Activated CD8-positive, alpha-beta memory T cell treated with anti-CD3 and anti-CD28 coated beads, Interleukin-2, amount 50 U/mL, for 1 hour (primary cell): ENCODE results near the gene ADAM33.

Experiments
- DNase-seq: peaks from one replicate; pipeline ENCODE4 v3.0.0-alpha.2; 2020; ENCODE audit errors: extremely low read depth

The ADAM33 gene

DNA sequence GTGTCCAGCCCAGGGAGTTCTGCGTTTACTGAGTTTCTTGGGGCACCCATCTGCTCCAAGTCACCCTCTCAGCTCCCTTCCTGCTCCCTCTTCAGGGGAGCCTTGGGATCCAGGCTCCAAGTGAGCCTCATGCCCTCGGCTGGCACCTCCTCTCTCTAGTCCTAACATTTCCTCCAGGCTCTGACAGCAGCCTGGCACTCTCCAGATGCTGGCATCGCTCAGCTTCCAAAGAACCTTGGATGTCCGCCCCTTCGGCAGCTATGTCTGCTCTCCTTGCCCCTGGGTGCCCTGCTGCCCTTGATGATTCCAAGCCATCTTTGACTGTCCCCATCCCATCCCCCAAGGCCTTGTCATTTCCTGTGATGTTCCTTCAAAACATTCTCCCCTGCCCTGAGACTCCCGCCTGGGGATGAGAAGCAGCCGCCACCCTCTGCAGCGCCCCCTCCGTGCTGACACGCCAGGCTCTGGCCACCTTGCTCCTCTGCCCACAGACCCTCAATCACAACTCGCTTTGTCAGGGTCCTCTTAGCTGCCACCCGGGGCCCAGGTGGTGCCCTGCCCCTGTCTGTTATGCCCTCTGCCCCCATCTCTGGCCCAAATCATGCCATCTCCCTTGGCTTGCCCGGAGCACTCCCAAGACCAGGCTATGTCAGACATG is 12.0 kb downstream of the ADAM33 start:
- DNase-seq, result no peak

DNA sequence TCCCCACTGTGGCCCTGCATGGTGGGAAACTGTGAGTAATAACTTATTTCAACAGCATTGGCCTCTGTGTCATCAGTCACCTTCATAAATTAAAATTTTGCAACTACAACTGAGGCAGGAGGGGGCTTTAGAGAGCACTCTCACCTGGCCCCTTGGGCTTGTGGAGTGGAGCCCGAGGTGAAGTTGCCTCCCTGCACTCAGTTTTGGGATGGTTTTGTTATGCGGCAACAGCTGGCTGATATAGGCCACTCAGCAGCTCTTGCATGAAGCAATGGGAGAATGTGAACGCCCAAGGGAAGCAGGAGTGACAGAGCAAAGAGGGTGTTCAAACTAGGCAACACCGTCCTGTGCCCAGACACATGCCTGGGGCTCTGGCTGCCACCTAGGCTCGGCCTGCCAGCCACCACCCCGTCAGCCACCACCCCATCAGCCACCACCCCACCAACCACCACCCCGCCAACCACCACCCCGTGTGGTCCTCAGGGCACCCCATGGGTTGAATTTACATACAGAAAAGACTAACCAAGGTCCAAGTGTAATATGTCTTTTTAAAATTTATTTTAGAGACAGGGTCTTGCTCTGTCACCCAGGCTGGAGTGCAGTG is 14.3 kb downstream of the ADAM33 start:
- no peak for DNase-seq

DNA sequence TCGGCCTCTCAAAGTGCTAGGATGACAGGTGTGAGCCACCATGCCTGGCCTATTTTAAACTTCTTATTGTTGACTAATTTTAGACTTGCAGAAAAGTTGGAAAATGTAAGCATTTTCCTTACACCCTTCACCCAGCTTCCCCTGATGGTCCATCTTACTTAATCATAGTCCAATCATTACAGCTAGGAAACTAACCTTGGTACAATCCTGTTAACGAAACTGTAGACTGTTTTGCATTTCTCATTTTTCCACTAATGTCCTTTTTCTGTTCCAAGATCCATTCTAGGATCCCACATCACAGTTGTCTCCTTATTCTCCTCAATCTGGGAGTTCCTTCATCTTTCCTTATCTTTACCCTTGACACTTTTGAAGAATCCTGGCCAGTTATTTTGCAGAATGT is 18.0 kb downstream of the ADAM33 start:
- DNase-seq, result no peak

DNA sequence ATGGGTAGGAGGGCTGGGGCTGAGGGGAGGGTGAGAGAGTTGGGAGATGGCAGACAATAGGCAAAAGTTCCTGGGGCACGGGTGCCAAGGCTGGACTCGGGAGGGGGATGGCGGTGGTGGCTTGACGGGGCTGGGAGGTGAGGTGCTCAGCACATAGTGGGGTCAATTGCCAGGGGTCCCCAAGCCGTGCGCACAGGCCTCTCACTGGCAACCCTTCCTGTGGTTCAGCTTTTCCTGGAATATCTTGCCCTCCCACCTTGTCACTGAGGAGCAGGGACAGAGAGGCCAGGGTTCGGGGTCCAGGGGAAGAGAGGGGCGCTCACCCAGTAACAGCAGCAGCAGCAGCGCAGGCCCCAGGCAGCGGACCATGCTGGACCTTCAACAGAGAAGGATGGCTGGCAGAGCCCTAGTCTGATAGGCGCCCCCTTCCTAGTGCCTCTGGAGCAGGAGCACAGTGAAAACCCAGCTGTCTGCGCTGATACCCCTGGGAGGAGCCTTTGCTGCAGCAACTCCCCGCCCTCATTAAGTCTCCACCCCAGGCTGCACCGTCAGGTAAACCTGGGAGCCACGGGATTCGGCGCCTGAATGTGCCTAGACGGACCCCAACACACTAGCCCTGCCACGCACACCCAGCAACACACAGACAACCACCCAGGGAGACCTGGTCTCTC is 18.6 kb downstream of the ADAM33 start, which contains the start of gene GFRA4:
GFRA4 (minus strand) TSS at position 369 of the 671 bp plus-strand sequence; CDS start at position 369, 0 bp downstream.
- DNase-seq, result no peak

DNA sequence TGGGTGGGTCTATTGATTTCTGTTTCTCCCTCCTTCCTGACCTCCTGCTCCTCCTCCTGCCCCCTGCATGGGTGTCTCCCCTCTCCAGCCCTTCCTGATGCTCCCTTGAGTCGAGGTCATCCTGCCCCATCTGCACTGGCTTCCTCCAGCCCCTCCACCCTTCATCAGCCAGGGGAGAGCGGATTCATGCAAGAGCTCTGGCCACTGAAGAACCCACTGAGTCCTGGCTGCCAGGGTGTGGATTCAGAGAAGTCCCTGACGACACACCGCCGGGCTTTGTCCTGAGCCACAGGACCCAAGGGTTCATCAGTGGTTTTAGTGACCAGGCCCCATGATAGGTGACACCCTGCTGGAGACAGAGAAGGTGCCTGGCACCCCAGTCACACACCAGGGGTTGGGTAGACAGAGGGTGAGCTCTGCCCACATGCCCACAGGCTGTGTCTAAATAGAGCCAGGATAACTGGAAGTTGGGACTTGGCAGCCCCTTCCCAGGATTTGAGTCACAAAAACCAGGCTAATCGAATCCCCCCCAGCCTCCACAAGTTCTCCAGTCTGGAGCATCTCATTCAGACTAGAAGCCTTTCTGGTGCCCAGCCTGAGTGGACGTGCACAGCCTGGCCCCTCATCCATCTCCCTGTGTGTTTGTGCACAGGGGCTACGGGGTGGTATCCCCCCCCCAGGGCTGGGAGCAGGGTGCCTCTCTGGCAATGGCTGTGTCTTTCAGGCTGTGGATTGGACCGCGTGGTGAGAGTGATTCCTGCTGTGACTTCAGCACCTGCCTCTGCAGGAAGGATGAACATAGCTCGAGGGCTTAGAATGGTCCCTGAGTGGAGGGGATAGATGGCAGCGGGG is 19.8 kb downstream of the ADAM33 start:
- DNase-seq, result no peak

DNA sequence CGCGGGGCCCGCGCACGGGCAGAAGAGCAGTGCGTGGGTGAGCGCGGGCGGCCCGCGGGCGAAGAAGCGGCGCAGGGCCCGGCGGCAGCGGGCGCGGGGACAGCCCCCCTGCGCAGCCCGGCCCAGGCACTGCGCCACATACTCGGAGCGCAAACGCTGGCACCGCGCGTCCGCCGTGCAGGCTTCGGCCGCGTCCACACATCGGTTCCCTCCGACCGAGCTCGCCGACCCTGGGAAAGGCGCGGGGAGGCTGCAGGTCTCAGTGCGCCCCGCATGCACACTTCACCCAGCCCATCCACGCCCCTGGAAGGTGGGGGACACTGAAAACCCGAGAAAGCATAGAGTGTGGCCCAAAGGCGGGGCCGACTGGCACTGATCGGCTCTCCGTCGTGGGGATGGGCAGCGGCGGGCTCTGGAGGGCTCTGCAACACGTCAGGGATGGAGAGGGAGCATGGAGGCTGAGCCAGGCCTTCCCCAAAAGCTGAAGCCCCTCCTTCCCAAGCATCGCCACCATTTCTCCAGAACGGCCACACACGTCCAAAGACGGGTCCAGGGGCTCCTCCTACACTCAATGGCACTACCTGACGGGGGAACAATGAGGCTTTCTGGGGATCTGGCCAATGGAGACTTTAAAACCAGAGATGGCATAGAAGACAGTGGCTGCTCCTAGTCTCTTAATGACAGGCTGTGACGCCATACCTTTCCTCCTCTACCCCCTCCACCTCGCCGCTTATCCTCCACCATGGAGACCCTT is 20.6 kb downstream of the ADAM33 start:
- DNase-seq, result no peak

DNA sequence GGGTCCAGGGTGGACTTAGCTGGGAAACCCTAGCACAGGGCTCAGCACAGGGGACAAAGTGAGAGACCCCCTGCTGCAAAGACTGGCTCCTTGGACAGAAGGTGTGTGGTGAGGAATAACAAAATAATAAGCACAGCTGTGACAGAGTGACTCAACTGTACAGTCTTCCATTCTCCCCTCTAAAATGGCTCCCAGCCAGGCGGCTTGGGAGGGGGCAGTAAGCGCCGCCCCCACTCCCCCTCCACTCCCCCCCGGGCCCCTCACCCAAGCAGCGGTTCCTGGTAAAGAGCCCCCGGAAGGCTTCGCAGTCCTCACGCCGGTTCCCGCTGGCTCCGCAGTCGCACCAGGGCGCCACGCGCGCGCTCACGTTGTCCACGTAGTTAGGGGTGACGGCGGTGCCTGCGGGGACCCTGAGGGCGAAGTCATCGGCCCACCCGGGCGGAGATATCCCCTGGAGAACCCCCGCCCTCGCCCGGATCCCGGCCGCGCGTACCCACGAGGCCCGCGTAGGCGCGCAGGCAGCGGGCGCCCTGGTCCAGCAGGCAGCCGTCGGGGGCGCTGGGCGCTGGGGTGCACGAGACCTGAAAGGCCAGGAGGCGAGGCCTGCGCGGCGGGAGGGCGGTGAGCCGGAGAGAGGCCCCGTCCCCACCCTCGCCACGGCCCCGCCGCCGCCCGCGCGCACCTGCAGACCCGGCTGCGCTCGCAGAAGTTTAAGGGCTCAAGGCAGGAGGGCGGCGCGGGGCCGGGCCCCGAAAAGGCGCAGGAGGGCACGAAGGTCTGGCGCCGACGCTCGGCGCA is 21.3 kb downstream of the ADAM33 start:
- DNase-seq, result no peak

DNA sequence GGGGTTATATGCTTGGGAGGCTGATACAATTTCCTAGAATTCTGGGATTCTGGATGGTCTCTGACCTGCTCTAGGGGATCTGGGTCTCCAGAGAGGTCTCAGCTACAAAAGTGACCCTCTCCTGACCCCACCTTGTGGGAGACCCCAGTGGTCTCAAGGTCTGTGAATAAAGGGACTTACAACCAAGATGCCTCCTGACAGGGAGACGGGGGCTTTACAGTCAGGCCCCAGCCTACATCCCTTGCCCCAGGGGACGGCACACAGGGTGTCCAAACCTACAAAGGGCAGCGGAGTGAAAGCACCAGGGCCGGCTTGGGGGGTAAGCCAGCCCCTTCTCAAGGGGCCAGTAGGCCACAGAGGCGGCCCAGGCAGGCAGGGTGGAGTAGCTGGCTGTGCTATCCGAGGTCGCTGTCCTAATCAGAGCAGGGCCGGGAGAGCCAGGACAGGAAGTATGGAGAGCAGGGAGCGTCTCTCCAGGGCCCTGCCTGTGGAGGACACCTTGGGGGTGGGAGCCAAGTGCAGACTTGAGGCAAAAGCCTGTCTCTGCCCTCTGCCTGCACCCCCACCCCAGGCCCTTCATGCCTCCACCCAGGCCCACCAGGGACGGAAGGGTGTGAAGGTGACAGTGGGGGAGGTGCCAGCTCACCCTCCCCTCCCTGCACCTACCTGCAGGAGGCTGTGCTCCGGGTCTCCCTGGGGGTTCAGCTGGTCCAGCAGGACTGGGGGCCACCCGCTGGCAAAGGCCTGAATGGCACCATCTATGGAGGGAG is 22.1 kb downstream of the ADAM33 start:
- no peak for DNase-seq

DNA sequence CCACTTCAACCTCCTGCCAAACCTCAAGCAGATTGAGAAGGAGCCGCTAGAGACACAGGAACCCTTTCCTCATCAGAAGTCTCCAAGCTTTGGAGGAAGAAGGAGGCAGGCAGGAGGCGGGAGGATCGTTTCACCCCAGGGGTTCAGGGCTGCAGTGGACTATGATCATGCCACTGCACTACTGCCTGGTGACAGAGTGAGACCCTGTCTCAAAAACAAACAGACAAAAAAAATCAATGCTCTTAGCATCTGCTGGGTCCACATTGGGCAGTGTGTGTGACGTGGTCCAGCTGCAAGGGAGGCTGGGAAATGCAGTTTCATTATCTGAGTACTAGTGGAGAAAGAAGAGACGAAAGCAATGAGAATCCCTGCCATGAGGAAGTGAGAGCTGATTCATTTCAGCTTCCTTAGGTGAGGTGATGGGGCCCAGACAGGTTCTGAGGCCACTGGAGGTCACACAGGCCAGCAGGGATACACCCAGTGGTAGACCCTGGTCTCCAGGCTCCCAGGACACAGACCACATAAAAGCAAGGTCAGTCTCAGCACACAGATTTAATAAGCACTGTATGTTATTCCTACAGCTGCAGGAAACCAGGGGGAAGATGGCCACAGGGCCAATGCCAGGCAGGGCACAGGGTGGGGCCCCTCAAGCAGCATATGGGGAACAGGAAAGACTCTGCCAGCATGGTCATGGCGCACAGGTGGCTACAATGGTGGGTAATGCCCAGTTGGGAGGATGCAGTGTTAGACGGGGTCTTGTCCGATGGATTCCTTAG is 22.9 kb downstream of the ADAM33 start:
- DNase-seq, result no peak

DNA sequence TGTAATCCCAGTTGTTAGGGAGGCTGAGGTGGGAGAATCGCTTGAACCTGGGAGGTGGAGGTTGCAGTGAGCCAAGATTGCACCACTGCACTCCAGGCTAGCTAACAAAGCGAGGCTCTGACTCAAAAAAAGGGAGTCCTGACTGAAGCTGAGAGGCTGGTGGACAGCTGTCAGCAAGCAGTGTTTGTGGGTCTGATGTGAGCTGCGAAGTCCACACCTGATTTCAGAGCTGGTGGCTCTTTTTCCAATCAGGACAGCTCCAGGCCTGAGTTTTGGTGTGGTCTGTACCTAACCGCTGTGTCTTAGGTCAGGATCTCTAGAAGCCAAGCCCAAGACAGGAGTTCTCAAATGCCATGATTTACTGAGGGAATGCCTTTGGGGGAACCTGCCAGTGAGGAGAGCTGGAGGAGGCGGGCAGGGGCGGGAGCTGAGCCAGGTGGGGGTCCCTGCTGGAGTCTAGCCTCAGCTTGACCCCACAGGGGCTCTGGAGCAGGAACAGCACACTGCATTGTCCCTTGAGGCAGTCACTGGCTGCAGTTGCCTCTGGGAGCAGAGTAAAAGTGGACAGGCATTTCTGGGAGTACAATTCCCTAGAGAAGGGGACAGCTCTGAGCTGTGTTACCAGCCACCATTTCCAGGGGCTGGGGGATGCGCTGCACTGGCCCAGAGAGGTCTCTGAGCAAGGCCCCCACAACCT is 23.6 kb downstream of the ADAM33 start:
- no peak for DNase-seq

DNA sequence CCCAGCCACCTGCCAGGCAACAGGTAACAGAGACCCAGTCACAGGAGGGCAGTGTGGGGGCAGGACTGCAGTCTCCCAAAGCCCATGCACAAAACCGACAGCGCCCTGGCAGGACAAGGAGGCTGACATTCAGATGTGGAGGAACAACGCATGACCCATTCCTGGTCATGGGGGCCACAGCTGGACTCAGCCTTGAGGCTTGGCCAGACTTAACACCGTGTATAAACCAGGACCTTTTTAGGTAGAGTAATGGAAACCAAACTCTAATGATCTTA is 26.7 kb downstream of the ADAM33 start:
- no peak for DNase-seq

DNA sequence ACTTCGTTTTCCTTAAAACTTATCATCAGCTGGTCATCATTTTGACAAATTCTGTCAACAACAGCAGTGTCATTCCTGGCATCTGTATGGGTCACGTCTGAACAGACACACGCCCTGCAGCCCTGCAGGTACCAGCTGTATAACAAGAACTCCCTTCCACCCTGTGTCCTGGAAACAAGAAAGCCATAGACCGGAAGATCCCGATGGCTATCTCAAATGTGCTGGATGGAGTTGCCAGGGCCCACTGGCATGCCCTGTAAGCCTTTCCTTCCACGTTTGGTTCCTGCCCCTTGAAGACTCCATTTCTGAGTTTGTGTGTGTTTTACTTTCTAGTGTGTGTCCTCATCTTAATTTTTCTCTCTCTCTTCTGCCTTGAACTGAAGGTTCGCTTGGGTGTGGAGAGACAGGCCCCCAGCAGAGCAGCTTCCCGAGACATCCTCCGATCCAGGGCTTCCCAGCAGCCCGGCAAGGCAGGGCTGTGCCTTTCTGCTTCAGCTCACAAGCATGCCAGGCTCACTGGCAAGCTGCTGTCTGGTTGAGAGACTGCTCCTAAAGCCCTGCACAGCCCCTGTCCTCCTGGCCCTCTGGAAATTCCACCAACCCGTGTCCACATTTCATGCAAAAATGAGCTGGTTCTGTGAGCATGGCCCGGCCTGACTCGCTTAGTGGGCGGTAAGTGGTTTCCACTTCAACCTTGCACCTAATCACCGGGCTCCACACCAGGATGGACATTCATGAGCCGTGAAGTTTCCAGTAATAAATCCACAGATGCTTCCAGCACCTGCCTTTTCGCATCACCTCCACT is 27.3 kb downstream of the ADAM33 start:
- DNase-seq, result no peak

DNA sequence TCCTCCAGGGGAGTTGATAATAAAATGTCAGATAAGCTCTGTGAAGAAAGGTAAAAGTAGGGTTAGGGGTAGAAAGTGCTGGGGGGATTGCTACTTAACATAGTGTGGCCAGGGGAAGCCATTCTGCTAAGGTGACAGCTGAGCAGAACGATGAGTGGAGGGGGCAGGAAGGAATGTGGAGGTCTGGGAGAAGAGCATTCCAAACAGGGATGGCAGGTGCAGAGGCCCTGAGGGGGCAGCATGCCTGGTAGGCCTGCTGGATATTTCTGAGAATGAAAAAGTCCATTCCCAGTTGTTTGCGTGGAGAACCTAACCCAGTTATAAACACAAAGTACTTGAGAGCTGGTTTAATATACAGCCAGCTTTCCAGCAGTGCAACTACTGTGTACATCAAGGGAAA is 27.9 kb downstream of the ADAM33 start:
- no peak for DNase-seq

DNA sequence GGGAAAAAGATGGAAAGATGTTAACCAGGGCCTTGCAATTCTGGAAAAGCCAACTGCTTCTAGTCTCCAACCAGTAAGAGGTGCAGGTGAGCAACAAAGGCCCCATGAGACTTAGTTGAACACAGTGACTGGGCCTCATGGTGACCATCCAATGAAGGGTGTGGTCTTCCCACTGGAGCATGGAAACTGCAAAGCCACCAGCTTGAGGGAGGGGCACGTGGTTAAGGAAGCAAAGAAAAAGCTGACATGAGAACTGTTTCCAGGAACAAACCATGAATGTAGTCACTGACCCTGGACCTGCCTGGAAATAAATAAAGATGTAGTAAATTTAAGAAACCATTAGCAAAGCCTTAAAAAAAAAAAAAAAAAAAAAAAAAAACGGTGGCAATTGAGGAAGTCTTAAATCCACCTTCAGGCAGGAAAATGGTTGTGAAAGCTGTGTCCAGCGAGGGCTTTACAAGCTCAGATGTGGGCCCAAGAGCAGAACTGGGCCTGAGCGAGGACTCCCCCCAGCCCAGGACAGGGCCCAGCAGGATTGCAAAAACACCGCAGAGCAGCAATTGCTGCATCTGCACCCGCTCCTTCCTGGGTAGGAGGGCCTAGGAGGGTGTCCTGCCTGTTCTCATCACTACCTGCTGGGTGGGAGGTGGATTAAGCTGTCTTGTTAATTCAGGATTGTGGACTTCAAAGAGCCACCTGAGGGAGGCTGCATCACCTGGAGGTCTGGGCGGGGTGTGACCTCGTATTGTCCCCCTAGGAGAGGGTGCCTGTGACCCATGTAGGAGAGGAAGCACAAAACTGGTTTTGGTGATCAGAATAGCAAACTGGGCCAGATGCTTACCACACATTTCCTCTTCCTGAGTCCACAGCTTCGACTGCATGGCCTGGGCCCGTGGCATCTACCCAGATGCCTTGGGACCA is 28.9 kb downstream of the ADAM33 start:
- DNase-seq, result no peak

DNA sequence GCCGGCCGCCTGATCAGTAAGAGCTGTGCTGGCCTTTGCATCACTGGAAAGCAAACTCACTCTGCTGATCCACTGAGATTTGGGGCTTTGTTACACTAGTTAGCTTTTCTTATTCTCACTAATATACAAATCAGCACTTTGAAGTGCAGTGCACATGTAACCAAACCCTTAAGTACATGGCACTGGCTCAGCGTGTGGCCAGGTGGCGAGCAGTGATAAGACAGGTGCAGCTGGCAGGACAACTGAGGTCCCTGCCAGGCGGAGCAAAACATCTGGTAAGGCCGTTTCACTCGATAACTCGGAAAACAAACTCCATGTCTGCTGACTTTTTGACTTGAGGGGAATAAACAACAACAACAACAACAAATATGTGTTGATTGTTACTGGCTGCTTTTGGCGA is 29.6 kb downstream of the ADAM33 start:
- DNase-seq, result no peak

DNA sequence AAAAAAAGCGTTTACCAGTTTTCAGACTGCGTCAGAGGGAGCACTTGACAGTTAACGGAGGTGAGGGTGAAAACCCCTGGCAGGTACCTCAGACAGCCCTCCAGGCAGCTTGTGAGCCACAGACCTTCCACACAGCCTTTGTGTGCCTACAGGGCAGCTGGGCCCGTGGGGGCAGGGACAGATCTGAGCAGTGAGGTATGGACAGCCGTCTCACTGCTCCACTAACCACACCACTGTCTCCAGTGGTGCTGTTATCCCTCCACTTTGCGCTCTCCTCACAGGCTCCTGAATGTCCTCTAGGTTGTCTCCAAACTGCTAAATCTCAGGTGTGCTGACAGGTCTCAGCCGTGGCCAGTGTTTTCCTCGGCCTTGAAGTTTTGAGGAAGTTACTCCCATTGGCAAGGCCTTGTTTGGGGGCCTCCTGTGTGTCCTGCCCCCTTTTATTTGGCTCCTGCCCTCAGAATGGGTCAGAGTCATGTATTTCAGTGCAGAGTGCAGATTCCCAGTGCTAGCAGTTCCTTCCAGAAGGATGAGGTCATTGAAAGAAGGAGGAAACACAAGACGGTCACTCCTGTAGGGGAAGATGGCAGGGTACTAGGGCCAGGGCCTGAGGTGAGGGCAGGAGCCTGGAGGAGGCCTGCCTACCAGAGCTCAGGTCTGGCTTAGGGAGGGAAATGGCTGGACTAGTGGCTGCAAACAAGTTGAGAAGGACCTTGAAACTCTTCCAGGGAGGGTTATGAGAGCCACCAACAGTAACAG is 30.4 kb downstream of the ADAM33 start:
- DNase-seq, result no peak
